GM18867 (cell line): ENCODE data around the gene G6PC3.

ENCODE experiments used
- ATAC-seq: cut with Tn5 transposase; IDR thresholded peaks from one replicate; pipeline ENCODE4 v1.9.1; 2021; ENCODE audit warnings: mild to moderate bottlenecking, moderate library complexity; ENCODE audit not compliant: unreplicated experiment

Gene G6PC3

DNA sequence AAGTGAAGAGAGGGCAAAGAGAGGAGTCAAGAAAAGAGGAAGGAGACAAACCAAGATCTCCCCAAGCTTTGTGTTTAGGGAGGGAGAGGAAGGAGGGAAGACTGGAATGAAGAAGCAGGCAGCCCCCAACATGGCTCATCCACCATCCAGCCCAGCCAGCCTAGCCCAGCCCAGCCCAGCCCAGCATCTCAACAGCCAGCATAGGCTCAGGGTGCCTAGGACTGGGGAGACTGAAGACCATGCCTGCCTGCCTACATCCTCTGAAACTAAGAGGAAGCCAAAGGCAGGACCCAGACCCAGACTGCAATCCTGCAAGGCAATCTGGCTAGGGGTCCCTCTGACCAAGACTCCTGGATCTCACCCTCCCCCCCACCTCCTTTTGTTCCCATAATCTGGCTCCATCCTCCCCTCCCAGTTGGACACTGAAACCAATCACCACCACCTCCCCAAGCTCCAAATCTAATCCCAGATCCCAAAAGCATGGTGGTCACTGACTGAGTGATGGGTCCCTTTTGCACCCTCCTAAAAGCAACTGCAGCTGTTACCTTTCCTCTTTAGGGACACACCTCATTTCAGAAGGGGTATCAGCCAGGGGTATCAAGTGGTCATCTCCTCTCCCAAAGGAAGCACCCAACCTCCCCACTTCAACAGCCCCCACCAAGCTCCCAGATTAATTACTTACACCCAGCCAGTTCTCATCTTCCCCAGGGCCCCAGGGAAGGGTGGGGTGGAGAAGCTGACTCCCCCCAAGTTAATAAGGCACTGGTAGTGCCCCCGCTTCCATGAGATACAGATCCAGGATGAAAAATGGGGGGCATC lies 51.7 kb downstream of the G6PC3 start:
- ATAC-seq: no peak

DNA sequence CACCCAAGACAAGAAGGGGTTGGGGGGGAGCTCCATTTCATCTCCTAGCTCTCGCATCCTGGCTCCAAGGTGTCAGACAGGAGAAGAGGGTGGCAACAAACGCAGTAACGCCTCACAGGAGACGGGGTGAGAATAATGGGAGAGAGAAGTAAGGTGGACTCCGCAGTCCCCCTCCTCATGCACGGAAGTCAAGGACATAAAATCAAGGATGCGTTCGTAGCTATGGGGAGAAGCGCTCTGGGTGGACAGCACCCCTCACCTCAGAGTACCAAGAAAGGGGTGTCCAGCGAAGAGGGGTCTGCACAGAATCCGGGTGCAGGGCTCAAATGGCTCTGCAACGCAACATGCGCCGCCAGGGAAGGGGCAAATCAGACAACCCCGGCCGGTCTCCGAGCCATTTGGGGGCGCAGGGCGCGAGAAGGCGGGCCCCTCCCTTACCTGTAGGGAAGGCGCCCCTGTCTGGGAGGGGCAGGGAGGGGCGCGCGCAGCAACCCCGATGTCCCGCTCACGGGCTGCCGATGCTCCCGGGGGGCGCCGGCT lies 52.4 kb downstream of the G6PC3 start:
- peak; percentile 14 for ATAC-seq

DNA sequence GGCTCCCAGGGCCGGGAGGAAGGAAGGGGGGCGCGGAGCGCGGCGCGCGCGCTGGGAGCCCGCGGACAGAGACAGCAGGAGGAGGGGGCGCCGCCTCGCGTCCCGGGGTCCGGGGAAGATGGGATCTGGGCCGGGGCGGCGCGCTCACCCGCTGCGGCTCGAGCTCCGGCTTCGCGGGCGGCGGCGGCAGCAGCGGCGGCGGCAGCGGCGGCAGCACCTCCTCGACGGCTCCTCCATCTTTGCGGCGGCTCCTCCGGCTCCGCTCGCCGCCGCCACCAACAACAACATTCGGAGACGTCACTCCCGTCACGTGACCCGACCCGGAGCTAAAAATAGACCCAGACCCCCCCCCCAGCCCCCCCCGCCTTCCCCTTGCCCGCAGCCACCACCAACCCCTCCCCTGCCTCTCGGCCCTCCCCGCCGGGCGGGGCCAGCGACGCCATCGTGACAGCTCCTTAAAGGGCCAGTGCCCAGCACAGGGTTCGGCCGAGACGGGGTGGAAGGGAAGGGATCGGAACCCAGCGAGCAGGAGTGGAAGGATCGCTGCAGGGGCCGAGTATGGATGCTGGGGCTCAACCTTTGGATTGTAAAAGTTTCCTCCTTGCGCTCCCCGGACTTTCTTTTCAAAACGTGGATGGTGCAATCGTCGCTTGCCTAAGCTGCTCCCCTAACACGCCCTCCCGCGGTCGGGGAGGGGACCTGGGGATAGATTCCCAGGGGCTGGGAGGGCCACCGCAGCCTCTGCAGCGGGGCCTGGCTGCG lies 53.0 kb downstream of the G6PC3 start, which contains the start of gene HDAC5:
HDAC5 (minus strand) TSS at position 286 of the 762 bp plus-strand sequence. CDS start 6,126 bp downstream, outside the sequence.
- ATAC-seq: peak; percentile 93

DNA sequence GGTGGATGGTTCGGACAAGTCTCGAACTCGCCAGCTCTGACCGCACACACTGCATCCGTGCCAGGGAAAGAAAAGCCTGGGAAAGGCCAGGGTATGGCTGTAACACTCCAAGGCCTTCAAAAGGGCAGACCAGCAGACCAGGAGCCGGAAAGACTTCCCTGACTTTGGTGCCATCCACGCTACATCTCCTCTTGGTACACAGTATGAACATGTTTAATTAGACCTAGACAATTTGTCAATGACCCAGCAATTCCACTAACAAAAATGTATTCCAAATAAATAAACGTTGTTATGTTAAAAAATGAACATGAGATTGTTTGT lies 53.5 kb downstream of the G6PC3 start:
- no peak for ATAC-seq
